ENCODE data around the gene FAM193A. TPM values are rescaled to one million over a fixed set of nuclear protein-coding genes. Genes with fewer than 3 reads are reported as not detected.

Gene FAM193A
- total RNA-seq, 2 experiments from 2014 or later, result 28.4 to 30.0 TPM

DNA sequence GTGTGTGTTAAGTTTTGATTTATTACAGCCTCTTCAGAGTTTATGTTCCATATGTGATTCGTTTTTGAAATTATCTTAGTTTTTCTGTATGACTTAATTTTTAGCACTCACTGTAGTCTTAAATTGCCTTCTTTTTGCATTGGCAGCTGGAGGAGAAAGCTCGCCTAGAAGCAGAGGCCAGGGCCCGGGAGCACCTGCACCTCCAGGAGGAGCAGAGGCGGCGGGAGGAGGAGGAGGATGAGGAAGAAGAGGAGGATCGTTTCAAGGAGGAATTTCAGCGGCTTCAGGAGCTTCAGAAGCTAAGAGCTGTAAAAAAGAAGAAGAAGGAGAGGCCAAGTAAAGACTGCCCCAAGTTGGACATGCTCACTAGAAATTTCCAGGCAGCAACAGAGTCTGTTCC lies 163.1 kb downstream of the FAM193A start:
- H3K4me3 ChIP-seq (ENCODE audit: low read length), result no peak overlapping the region
- DNase-seq (no peak), ATAC-seq (ENCODE audit: poor library complexity) (no peak)
- no peaks in the 10 kb centered on the region for H3K4me1 Mint-ChIP-seq (ENCODE audit: low read depth)
- H3K9me3 ChIP-seq (ENCODE audit: control insufficient read depth in 1 of 2, insufficient read depth in 1 of 2, low read length in 2 of 2), result no peaks in the 10 kb centered on the region
- H3K36me3 ChIP-seq (ENCODE audit: insufficient read depth, low read length), result peaks cover 88% of the 10 kb centered on the region
- H3K36me3 Mint-ChIP-seq (ENCODE audit: low read depth), result peaks cover 87% of the 10 kb centered on the region
- H3K4me1 ChIP-seq (ENCODE audit: insufficient read depth, low read length), result no peaks in the 10 kb centered on the region
- TF ChIP-seq, protein P1, sequence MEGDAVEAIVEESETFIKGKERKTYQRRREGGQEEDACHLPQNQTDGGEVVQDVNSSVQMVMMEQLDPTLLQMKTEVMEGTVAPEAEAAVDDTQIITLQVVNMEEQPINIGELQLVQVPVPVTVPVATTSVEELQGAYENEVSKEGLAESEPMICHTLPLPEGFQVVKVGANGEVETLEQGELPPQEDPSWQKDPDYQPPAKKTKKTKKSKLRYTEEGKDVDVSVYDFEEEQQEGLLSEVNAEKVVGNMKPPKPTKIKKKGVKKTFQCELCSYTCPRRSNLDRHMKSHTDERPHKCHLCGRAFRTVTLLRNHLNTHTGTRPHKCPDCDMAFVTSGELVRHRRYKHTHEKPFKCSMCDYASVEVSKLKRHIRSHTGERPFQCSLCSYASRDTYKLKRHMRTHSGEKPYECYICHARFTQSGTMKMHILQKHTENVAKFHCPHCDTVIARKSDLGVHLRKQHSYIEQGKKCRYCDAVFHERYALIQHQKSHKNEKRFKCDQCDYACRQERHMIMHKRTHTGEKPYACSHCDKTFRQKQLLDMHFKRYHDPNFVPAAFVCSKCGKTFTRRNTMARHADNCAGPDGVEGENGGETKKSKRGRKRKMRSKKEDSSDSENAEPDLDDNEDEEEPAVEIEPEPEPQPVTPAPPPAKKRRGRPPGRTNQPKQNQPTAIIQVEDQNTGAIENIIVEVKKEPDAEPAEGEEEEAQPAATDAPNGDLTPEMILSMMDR (IDR thresholded peaks at IDR 0.05), result no peak
- H3K27me3 ChIP-seq (ENCODE audit: control insufficient read depth in 1 of 2, insufficient read depth in 2 of 2, low read length in 2 of 2), result no peaks in the 10 kb centered on the region
- ChIA-PET CTCF (no interaction called here), POLR2A (no interaction called here)
- no peaks in the 10 kb centered on the region for H3K27me3 Mint-ChIP-seq
- H3K27ac ChIP-seq (ENCODE audit: low read depth in 1 of 2, low read length in 2 of 2), result no peak overlapping the region
- no peaks in the 10 kb centered on the region for H3K9me3 Mint-ChIP-seq
- H3K27ac Mint-ChIP-seq, result no peak overlapping the region
- intact Hi-C loops (cut with DNase I, micrococcal nuclease), result no loop called here
- no peak overlapping the region for H3K4me3 Mint-ChIP-seq

DNA sequence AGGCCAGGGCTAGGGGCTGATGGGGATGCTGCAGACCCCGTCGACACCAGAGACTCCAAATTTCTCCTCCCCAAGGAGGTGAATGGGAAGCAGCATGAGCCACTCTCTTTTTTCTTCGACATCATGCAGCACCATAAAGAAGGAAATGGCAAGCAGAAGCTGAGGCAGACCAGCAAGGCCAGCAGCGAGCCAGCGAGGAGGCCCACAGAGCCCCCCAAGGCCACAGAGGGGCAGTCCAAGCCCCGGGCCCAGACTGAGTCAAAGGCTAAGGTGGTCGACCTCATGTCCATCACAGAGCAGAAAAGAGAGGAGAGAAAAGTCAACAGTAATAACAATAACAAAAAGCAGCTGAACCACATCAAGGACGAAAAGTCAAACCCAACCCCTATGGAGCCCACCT lies 163.6 kb downstream of the FAM193A start:
- TF ChIP-seq, protein P1 (IDR thresholded peaks at IDR 0.05), result no peak
- Histone ChIP-seq H3K27me3 (ENCODE audit: control insufficient read depth in 1 of 2, insufficient read depth in 2 of 2, low read length in 2 of 2) (no peaks in the 10 kb centered on the region), H3K4me1 (ENCODE audit: insufficient read depth, low read length) (no peaks in the 10 kb centered on the region), H3K27ac (ENCODE audit: low read depth in 1 of 2, low read length in 2 of 2) (no peak overlapping the region), H3K36me3 (ENCODE audit: insufficient read depth, low read length) (peaks cover 85% of the 10 kb centered on the region), H3K4me3 (ENCODE audit: low read length) (no peak overlapping the region), H3K9me3 (ENCODE audit: control insufficient read depth in 1 of 2, insufficient read depth in 1 of 2, low read length in 2 of 2) (no peaks in the 10 kb centered on the region)
- intact Hi-C loops (cut with DNase I, micrococcal nuclease), result no loop called here
- Mint-ChIP-seq H3K36me3 (ENCODE audit: low read depth) (peaks cover 87% of the 10 kb centered on the region), H3K4me3 (no peak overlapping the region), H3K27me3 (no peaks in the 10 kb centered on the region), H3K9me3 (no peaks in the 10 kb centered on the region), H3K27ac (no peak overlapping the region), H3K4me1 (ENCODE audit: low read depth) (no peaks in the 10 kb centered on the region)
- ATAC-seq (ENCODE audit: poor library complexity) (no peak), DNase-seq (no peak)
- ChIA-PET POLR2A (no interaction called here), CTCF (no interaction called here)

DNA sequence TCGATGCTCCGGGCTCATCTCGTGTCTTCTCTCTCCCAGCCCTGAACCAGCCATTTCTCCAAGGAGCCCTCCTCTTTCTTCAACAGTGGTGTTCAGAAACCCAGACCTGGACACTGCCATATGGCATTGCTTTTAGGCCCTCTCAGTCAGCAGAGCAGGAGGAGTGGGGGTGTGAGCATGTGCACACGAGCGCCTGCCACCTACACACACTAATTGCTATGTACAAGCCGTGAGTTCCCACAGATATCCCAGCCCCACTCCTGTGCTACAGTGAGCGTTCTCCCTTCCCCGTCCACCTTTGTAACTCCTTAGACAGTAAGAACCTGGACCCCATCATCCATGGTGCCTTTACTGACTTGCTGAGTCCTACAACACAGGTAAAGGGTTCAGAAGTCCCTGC lies 165.9 kb downstream of the FAM193A start:
- no peak overlapping the region for H3K27ac Mint-ChIP-seq

More for the DNA sequence above, 165.9 kb downstream of the FAM193A start:
- Mint-ChIP-seq H3K27me3 (no peaks in the 10 kb centered on the region), H3K4me3 (no peak overlapping the region), H3K9me3 (no peaks in the 10 kb centered on the region), H3K36me3 (ENCODE audit: low read depth) (peaks cover 79% of the 10 kb centered on the region), H3K4me1 (ENCODE audit: low read depth) (no peaks in the 10 kb centered on the region)
- ChIA-PET CTCF (no interaction called here), POLR2A (no interaction called here)
- TF ChIP-seq, protein P1 (IDR thresholded peaks at IDR 0.05), result no peak
- Histone ChIP-seq H3K4me1 (ENCODE audit: insufficient read depth, low read length) (no peaks in the 10 kb centered on the region), H3K36me3 (ENCODE audit: insufficient read depth, low read length) (peaks cover 64% of the 10 kb centered on the region), H3K27me3 (ENCODE audit: control insufficient read depth in 1 of 2, insufficient read depth in 2 of 2, low read length in 2 of 2) (no peaks in the 10 kb centered on the region), H3K4me3 (ENCODE audit: low read length) (no peak overlapping the region), H3K27ac (ENCODE audit: low read depth in 1 of 2, low read length in 2 of 2) (no peak overlapping the region), H3K9me3 (ENCODE audit: control insufficient read depth in 1 of 2, insufficient read depth in 1 of 2, low read length in 2 of 2) (no peaks in the 10 kb centered on the region)
- ATAC-seq (ENCODE audit: poor library complexity), result no peak
- intact Hi-C loops (cut with DNase I, micrococcal nuclease), result no loop called here
- no peak for DNase-seq

Measured in CD4-positive, alpha-beta T cell (primary cell).